Neutrophil (primary cell): ENCODE results near the gene LRCH1.
"Not testable (repeated sequence)": the region's sequence is repeated elsewhere in the genome, so short reads cannot be mapped to it uniquely, and the experiment has no call there.

Source experiments
- H3K27ac ChIP-seq: fragments of 200-600 bp; sonication (generic); 2 replicates; pipeline ENCODE4 v1.5.1; 2016; ENCODE audit warnings: mild to moderate bottlenecking, moderate library complexity
- H3K27me3 ChIP-seq: fragments of 200-600 bp; sonication (generic); 2 replicates; pipeline ENCODE4 v1.6.0; 2016; ENCODE audit warnings: mild to moderate bottlenecking
- H3K36me3 ChIP-seq: fragments of 200-600 bp; sonication (generic); 2 replicates; pipeline ENCODE4 v1.5.1; 2017
- H3K4me1 ChIP-seq, 2 experiments: fragments of 200-600 bp in 1 of 2; sonication (generic) in 1 of 2; 1 replicate in 1 of 2; 2 replicates in 1 of 2; pipeline versions ENCODE4 v1.5.1 to v1.6.1; 2013 to 2016; ENCODE audit warnings: low read depth in 1 of 2, low read length in 1 of 2, mild to moderate bottlenecking in 1 of 2, moderate library complexity in 1 of 2; ENCODE audit not compliant: control insufficient read depth in 1 of 2, insufficient read depth in 1 of 2
- H3K4me3 ChIP-seq, 2 experiments: fragments of 200-600 bp in 1 of 2; sonication (generic) in 1 of 2; 1 replicate in 1 of 2; 2 replicates in 1 of 2; pipeline ENCODE4 v1.5.1; 2013 to 2016; ENCODE audit warnings: low read depth in 1 of 2, low read length in 1 of 2, mild to moderate bottlenecking in 1 of 2, moderate library complexity in 1 of 2
- H3K9me3 ChIP-seq: fragments of 200-600 bp; sonication (generic); 2 replicates; pipeline ENCODE4 v1.5.1; 2016
- TF ChIP-seq, protein P1 (sequence below): fragments of 200-600 bp; sonication (generic); IDR thresholded peaks from 2 replicates; pipeline ENCODE4 v1.5.1; 2016; ENCODE audit warnings: antibody characterized with exemption

The LRCH1 gene

DNA sequence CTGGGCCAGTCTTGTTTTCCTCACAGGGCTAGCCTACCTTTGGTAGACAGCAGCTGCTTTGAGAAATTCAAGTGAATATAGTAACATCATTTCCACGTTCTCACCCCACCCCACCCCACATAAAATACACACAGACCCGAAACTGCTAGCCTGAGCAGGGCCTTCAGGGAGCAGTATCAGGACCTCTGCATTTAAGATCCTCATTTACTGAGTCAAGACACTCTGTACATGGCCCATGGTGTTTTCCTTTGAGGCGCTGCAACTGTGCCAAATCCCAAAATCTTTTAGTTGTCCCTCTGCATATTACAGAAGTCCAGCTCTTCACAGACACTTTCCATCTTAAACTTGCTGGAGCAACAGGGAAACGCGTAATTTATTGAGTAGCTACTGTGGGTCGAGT lies 200.9 kb downstream of the LRCH1 start:
- H3K27me3 ChIP-seq = no peaks in the 10 kb centered on the region
- no peaks in the 10 kb centered on the region for H3K9me3 ChIP-seq
- no peak overlapping the region for H3K27ac ChIP-seq
- TF ChIP-seq, protein P1, sequence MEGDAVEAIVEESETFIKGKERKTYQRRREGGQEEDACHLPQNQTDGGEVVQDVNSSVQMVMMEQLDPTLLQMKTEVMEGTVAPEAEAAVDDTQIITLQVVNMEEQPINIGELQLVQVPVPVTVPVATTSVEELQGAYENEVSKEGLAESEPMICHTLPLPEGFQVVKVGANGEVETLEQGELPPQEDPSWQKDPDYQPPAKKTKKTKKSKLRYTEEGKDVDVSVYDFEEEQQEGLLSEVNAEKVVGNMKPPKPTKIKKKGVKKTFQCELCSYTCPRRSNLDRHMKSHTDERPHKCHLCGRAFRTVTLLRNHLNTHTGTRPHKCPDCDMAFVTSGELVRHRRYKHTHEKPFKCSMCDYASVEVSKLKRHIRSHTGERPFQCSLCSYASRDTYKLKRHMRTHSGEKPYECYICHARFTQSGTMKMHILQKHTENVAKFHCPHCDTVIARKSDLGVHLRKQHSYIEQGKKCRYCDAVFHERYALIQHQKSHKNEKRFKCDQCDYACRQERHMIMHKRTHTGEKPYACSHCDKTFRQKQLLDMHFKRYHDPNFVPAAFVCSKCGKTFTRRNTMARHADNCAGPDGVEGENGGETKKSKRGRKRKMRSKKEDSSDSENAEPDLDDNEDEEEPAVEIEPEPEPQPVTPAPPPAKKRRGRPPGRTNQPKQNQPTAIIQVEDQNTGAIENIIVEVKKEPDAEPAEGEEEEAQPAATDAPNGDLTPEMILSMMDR = no peak
- H3K36me3 ChIP-seq = peaks cover 14% of the 10 kb centered on the region
- H3K4me1 ChIP-seq = peaks cover 13 to 16% of the 10 kb centered on the region in 2 experiments
- H3K4me3 ChIP-seq = no peak overlapping the region

DNA sequence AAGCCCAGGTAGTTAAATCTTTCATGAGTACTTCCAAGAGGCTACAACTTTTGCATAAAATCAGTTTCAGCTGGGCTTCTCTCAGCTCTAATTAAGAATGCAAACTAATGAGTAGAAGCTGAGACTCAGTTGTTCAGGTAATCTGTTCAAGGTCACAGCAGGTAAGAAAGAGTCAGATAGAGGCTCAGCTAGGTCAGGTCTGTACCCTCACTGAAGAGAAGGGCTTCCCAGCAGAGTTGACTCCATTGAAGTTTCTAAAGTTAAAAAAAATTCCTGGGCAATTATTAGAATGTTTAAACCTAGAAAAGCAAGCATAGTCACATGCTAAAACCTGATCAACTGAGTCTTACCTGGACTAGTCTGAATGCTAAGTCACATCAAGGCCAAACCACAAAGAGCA lies 201.8 kb downstream of the LRCH1 start:
- no peak overlapping the region for H3K27ac ChIP-seq
- no peaks in the 10 kb centered on the region for H3K27me3 ChIP-seq
- H3K4me3 ChIP-seq = no peak overlapping the region
- H3K36me3 ChIP-seq = peaks cover 7% of the 10 kb centered on the region
- TF ChIP-seq, protein P1 = no peak
- H3K9me3 ChIP-seq = no peaks in the 10 kb centered on the region
- H3K4me1 ChIP-seq = peaks cover 22 to 25% of the 10 kb centered on the region in 2 experiments

DNA sequence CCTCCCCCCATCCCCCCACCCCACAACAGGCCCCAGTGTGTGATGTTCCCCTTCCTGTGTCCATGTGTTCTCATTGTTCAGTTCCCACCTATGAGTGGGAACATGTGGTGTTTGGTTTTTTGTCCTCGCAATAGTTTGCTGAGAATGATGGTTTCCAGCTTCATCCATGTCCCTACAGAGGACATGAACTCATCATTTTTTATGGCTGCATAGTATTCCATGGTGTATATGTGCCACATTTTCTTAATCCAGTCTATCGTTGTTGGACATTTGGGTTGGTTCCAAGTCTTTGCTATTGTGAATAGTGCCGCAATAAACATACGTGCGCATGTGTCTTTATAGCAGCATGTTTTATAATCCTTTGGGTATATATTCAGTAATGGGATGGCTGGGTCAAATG lies 202.5 kb downstream of the LRCH1 start:
- peaks cover 25 to 28% of the 10 kb centered on the region in 2 experiments for H3K4me1 ChIP-seq
- H3K9me3 ChIP-seq, H3K27ac ChIP-seq, H3K27me3 ChIP-seq, H3K4me3 ChIP-seq, H3K36me3 ChIP-seq: not testable (repeated sequence)

DNA sequence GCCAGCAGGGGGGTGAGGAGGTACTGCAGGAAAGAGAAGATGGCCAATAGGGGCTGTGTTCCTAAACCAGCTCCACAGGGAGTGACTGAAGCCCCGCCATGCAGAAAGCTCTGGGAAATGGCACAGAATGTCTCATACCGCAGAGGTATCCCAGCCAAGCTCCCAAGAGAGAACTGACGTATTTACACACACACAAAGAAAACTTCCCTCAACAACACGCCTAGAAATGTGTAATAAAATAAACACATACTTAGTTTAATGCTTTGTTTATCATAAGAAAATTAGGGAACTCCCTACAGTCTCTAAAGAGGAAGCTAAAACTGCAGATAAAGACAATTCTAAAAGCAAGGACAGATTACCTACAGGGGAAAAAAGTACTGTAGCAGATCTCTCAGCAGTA lies 204.0 kb downstream of the LRCH1 start:
- no peak overlapping the region for H3K27ac ChIP-seq
- H3K4me3 ChIP-seq = no peak overlapping the region
- peaks cover 19 to 23% of the 10 kb centered on the region in 2 experiments for H3K4me1 ChIP-seq
- no peaks in the 10 kb centered on the region for H3K27me3 ChIP-seq
- no peaks in the 10 kb centered on the region for H3K36me3 ChIP-seq
- H3K9me3 ChIP-seq = no peaks in the 10 kb centered on the region
- TF ChIP-seq, protein P1 = no peak

DNA sequence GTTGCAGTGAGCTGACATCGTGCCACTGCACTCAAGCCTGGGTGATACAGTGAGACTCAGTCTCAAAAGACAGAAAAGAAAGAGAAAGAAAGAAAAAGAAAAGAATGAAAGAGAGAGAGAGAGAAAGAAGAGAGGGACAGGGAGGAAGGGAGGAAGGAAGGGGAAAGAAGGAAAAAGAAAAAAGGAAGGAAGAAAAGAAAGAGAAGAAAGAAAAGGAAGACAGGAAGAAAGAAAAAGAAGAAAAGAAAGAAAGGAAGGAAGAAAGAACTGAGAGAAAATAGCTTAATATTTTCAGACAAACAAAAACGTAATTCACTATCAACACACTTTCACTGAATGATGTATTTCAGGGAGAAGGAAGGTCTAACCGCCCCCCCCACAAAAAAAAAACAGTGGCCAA lies 204.7 kb downstream of the LRCH1 start:
- Histone ChIP-seq H3K27ac (no peak overlapping the region), H3K4me3 (no peak overlapping the region), H3K27me3 (no peaks in the 10 kb centered on the region), H3K36me3 (no peaks in the 10 kb centered on the region), H3K4me1 (peaks cover 17 to 18% of the 10 kb centered on the region in 2 experiments), H3K9me3 (no peaks in the 10 kb centered on the region)
- TF ChIP-seq, protein P1 = no peak

DNA sequence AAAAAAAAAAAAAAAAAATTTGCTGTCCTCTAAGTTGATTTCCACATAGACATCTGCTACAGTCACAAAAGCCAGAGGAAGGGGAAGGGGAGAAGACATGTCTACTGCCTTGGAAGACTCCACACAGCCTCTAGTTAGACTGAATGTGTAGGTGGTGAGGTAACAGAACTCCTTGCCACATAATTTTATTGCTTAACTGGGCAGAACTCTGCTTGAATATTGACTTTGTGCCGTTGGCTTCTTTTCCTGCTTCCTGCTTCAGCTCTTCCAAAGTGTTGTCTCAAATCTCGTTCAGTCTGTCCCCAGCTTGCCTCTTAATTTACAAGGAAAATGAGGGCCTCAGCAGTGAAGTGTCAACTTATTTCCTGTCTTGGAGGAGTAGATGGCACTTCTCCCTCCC lies 206.9 kb downstream of the LRCH1 start:
- no peaks in the 10 kb centered on the region for H3K9me3 ChIP-seq
- no peaks in the 10 kb centered on the region for H3K27me3 ChIP-seq
- TF ChIP-seq, protein P1 = no peak
- peaks cover 17 to 18% of the 10 kb centered on the region in 2 experiments for H3K4me1 ChIP-seq
- H3K36me3 ChIP-seq = no peaks in the 10 kb centered on the region
- H3K27ac ChIP-seq = no peak overlapping the region
- no peak overlapping the region for H3K4me3 ChIP-seq
